COLO829 (cell line): ENCODE results near the gene OGA.

Experiments
- DNase-seq: peaks from one replicate; pipeline ENCODE4 v3.0.0; 2012; ENCODE audit warnings: low spot score

Gene OGA

DNA sequence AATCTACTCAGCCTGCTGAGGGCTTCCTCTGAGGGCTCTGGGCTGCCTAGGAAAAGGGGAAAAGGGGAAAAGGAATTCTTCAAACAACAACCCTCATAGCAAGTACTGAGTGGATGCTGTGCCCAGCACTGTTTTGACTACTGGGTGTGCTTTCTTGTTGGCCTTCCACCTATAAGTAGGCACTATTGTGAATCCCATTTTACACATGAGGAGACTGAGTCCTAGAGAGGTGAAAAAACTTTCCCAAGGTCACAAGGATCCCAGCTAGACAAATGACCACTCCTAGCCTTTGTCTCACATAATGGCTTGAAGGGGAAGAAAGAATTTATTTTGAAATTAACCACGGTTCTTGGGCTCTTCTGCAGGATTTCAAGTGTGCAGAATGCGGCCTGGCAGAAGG is 59.4 kb downstream of the OGA start:
- DNase-seq, result no peak

DNA sequence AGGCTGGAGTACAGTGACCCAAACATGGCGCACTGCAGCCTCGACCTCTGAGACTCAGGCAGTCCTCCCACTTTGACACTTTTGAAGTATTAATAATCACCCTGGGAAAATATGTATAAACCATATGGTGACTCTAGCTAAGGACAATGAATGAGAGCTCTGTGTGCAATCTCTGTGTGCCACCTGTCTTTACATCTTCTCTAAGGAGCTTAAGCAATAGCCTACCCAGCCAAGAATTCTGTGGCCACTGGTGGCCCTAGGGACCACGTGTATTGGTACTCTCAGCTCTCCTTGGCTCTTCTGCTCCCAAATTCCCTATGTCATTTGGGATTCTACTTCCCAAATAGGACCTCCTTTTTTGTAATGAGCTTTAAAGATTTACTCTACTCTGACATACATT is 66.0 kb downstream of the OGA start:
- DNase-seq, result no peak

DNA sequence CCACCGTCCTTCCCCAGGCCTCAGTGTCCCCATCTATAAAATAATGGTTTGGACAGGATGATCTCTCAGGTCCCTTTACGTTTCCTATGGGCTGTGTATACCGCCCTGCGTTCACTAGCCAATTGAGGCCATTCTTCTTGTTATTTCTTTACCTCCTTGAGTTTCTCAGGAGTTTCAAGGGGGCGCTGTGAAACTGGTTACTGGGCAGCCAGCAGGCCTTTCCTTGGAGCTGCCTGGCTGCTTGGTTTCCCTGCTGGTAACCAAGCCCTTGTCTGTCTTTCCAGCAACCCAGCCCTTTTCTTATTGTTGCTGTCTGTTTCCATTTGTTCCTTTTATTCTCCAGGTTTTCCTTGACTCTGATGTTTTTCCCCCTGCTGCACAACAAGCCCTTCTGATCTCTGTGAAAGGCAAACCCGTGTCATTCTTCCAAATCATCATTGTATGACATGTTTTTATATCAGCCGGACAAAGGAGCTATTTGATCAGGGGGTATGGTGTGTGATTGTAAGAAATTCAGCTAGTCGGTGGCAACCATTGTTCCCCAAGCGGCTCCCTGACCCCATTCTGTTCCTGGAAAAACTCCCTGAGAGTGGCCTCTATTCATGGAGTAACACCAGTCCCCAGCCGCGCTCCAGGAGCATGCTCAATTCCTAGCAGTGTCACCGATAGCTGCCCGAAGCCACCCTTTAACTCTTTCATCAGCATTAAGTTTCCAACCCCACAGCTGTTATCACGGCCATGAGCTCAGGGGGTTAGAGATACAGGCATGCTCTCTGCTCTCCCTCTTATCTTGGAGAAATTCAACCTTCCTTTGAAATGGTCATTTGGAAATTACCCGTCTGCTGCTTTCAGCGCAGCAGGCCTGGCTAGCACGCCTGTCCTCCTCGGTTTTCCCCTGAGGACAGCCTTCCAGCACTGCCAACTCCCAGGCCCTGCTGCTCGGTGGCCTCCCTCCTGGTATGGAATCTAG is 68.9 kb downstream of the OGA start:
- no peak for DNase-seq

DNA sequence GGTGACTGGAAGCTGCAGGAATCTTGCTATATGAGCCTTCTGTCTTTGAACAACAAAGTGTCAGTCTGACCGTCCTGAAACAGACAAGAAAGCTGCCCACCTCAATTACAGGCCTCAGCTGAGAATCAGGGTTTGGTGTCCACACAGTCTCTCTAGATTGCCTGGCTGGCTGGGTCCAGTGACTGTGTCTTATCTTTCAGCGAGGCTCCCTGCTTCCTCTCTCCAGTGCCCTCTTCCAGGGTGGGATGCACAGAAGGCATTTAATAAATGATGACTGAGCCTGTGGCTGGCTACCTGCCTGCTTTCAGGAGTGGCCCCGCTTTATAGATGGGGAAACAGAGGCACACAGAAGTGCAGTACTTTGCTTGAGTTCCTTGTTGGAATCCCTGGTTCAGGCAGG is 69.7 kb downstream of the OGA start:
- no peak for DNase-seq

GRCh38 chr10:101745074-101745696 is 73.1 kb downstream of the OGA start:
- DNase-seq, result no peak

GRCh38 chr10:101744267-101744666 is 74.0 kb downstream of the OGA start:
- no peak for DNase-seq

- DNase-seq, result no peak
These were observed 76.3 kb downstream of the OGA start for GRCh38 chr10:101741938-101742337.

GRCh38 chr10:101736666-101737065 is 81.6 kb downstream of the OGA start:
- DNase-seq, result no peak
